Stimulated activated CD8-positive, alpha-beta memory T cell treated with anti-CD3 and anti-CD28 coated beads, Interleukin-15, amount 100 ng/mL, for 48 hours (primary cell): ENCODE results near the gene NRXN3.

Experiments used
- DNase-seq, 2 donors: peaks; one replicate each; pipeline ENCODE4 v3.0.0-alpha.2; 2020; ENCODE audit warnings: low read depth in 2 of 2

NRXN3 gene

DNA sequence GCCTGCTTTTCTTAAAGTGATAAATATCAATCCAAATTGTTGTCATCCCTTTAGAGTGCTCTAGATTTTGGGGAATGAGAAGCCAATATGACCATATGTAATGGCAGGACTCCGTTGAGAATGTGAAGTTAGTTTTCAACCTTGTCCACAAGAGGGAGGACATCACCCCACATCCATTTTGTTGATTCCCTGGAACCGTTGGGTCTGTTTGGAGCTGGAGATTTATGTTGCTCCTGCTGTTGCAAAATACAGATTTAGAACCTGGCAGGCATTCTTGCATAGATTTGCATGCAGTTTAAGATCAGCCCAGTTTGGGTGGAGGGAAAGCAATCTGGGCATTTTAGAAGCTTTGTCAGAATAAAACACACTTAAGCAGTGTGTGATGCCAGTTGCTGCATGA is 620.1 kb downstream of the NRXN3 start:
- DNase-seq = no peak

DNA sequence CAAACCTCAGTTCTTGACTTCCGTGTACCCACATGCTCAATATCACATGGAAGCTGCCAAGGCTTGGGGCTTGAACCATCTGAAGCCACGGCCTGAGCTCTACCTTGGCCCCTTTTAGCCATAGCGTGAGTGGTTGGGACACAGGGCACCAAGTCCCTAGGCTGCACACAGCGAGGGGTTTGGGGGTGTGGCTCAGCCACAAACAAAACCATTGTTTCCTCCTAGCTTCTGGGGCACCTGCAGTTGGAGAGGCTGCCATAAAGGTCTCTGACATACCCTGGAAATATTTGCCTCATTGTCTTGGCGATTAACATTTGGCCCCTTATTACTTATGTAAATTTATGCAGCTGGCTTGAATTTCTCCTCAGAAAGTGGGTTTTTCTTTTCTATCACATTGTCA is 628.6 kb downstream of the NRXN3 start:
- DNase-seq = no peak

DNA sequence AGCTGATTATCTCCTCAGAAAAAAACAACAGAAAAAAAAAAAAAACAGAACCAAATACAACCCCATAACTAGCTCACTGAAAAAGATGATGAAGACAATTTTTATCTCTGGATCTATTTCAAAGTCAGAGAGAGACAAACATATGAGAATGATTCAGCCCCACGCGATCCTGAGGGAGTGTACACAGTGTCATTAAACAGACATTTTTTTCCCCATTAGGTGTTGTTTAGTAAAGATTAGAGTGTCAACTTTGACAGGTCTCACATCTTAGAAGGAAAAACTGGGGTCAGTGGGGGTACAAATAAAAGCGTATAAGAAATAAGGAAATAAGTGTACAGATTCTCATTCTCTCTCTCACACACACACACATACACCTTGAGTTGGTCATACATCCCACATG is 635.4 kb downstream of the NRXN3 start:
- DNase-seq = no peak

DNA sequence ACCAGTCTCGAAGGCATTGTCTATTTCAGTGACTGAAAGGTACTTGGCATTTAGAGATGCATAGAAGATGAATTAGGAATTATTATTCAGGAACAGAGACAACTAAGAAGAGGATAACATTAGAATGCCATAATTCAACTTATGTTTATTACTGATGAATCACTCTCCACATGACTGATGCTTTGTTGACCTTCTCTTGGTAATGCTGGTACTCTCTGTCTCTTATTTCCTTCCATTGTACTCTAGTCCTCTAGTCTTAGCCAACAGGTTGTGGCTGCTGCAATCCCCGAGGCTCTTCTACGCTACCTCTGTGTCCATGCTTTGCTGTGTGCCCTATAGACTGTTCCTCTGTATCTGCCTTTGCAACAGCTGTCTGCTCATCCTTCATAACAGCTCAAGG is 652.9 kb downstream of the NRXN3 start:
- no peak for DNase-seq

DNA sequence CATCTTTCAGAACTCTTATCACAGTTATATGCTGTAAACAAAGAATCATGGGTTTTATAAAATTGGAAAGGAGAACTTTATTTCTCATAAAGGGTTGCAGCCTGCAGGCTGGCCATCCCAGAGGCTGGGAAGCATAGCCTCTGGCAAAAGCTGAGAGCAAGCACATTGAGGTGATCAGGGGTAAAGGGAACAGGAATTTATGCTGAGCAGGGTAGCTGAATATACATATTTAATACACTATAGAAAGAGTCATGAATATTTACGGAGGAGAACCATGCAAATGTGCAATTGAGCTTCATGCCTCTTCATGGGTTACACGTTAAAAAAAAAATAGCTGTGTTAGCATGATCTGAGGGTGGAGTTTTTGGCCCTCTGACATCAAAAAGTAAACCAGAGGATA is 653.3 kb downstream of the NRXN3 start:
- no peak for DNase-seq

DNA sequence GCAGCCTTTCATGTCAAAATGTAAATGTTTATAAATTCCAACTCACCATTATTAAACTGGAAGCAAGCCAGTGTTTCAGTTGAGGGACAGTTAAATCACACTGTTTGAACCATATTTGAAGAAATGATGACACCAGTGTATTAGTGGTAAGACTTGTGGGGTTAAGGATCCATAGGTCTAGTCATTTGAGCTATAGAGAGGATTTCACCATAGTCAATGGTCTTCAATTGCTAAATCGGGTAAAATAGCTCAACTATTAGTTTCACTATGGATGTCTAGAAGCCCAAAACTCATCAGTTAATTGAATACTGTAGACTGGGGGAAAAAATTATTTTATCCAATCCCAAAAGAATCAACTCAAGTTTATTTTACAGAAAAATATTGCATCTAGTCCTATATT is 659.1 kb downstream of the NRXN3 start:
- no peak for DNase-seq

DNA sequence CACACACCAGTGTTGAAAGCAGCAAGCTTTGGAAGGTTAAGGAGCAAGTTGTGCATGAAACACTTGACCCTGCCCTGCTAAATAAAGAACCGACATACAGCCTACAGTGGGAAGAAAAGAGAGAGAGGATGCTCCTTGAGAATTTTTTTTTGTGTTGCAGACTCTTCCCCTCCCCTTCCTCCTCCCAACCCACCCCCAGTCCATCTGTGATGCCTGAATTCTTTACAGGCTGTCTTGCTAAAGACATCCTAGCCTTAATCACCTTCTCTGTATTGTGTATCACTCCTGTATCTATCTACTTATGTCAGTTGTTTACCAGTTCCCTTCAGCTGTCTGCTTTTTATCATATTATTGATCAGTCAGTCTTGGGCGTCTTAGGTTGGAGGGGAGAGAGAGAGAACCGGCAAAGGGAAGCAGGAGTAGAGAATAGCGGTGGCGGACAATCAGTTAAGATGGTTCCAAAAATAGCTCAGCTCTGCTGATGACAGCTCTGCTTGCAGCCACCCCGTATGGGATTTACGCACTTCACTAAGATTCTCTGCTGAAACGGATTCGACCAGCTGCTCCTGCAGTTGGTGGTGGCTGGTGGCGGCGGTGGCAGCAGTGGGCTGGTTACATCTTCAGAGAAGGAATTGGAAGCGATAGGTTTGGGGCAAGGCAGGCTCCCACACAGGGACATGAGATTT is 664.7 kb downstream of the NRXN3 start:
- no peak for DNase-seq

DNA sequence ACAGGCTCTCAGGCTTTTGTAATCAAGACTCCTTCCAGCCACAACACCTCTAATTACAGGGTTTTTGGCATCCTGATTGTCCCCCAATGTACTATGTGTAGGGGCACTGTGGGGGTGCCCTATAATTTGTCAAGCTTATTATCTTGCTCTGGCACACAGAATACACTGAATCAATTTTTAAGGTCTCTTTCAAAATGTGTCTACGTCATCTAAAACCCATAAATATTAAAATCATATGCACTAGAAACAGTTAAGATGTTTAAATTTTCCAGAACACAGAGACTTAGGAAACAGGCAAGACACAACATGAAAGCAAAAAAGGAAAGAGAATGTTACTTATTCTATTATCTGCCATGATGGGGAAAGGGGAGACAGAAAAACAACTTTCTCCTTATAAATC is 665.7 kb downstream of the NRXN3 start:
- no peak for DNase-seq

DNA sequence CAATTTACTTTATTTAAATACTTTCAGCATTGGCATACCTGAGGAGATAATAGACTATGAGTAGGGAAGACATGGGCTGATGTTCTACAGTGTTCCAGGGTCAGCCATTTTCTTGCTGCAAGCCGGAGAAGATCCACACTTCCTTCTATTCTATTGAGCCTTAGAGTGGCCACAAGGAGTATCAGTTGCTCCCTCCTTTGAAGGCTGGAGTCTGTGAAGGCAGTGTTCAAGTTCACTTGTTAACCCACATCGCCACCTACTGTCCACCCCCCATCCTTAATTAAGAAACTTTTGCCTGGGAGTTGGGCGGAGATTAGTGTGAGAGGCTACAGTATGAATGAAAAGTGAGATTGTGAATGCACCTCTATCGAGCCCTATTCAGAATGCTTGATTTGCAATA is 666.6 kb downstream of the NRXN3 start:
- peak in 1 of 2 donors; percentile 0 for DNase-seq

DNA sequence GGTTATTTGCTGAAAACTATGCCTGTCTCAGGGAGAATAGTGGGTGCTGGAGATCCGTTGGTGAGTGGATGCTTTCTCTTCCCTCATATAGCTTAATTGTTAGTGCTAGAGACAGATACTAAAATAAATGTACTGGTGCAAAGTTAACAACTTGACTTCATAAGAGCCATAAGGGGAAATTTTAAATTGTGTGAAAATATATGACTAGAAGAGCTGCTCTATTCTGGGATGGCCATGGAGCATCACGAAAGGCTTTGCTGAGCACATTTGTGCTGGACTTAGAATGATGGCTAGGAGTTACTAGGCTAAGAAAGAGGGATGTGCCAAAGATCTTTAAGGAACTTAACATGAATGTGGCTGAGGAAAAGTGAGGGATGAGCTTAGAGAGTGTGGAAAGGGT is 668.8 kb downstream of the NRXN3 start:
- no peak for DNase-seq

DNA sequence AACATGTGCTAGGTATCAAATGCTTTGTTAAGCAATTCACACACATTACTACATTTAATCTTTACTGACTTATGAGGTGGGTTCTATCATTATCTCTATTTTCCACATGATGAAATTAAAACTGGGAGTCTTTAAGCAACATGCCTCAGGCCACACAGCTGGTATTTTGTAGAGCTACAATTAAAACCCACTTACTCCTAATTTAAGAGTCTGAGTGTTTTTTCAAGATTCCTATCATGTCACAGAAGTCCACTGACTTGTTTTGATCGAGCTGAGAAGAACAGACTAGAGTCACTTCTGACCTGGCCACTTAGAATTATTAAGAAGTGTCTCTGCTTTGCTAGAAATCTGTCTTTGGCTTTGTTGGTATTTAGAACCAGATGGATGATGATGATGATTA is 670.7 kb downstream of the NRXN3 start:
- DNase-seq = no peak

DNA sequence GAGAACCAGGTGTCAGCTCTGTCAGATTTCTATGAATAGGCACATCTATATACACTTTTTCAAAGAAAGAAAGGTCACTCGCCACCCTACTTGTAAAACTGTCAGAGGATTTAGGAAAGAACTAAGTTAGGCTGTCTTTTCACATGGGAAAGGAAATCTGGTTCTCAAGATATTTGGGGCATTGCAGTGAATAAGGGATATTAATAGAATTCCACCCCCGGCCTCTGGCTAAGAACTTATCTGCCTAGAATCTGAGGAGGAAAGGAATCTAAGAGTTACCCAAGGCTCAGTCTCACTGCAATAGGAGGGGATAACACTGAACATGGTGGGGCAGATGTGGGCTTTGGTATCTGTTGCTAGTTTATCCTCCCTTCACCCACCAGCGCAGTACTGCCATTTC is 677.6 kb downstream of the NRXN3 start:
- no peak for DNase-seq

DNA sequence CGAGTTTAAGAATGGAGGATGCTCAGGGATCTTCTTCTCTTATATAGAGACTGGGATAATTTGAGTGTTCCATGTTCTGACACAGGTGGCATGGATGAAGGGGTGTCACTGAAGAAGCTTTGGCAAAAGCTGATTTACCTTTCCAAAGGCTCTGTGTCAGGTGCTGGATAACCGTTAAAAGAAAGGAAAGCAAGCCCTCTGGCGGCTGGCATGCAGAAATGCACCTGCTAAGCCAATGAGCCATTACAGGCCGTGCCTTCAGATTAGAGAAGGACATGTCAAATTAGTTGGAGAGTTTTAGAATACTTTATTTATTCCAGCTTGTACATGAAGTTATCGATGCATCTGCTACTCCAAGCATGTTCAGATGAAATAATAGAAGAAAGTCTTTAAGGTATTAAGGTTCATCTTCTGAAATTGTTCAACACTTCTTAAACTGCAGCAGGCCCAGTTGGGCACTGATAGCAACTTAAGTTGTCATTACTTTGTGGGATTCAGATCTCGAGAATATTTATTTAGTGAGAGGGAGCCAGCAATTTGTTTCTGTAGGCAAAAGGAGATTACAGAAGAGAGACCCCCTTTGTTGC is 678.2 kb downstream of the NRXN3 start:
- no peak for DNase-seq

DNA sequence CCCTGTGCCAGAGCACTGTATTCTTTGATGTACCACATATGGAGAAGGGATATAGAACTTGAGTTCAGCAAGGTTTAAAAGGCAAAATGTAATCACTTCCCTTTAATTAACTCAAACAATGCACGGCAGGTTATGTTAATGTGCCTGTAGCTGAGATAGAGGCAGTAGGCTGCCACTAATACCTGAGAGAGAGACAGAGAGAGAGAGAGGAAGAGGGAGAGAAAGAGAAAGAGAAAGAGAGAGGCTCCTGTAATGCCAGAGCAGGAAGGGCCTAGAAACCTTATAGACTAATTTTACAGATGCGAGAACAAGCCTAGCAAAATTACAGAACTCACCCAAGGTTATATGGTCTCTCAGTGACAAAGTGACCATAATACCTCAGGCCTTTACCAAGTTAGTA is 679.8 kb downstream of the NRXN3 start:
- DNase-seq = no peak

DNA sequence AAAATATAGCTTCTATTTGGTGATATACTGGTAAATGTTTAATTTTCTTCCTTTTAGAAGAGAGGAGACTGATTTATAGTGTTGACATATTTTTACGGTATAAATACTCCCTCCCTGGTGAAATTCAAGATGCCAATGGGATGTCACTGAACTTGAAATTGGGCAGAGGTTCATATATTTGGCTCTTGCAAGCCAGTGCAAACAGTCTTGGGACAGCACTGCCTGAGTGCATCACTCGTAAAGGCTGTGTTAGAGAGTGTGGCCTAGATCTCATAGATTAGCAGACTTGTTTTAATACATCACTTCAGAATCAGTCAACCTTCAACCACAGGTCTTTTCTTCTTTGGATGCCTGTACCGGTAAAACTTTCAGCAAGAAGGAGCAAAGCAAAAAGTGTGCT is 681.0 kb downstream of the NRXN3 start:
- no peak for DNase-seq

DNA sequence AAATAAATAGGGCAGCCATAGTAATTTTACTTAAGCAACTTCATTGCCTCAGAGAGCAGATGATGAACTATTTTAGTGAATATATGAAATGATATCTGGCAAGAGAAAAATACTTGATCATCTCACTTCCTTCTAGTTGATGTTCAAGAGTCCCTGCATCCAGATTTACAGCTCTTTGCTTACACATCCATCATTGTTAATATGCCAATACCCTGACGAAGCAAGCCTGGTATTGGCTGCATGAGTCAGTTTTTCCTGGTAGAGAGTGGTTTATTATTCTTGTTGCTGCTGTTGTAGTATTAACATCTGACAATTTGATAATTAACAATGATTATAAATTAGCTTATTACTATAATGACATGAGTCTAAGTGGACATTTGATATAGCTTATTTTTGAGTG is 681.9 kb downstream of the NRXN3 start:
- DNase-seq = no peak

DNA sequence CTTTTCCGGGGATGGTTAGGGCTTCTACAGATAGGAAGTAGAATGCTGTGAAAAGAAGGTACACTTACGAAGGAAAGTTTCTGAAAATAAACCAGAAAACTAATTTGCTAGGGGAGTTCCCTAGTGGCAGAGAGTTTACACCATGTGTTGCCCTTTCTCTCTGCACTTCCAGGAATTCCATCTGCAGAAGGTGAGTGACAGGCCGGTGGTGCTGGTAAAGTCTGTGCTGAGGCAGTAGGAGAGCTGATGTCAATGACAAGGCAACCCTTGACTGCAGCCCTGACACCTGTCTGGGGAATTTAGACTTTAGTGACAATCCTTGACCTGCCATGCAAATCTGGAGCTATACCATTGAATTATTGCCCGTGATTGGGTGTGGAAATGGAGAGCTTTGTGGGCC is 687.8 kb downstream of the NRXN3 start:
- no peak for DNase-seq

DNA sequence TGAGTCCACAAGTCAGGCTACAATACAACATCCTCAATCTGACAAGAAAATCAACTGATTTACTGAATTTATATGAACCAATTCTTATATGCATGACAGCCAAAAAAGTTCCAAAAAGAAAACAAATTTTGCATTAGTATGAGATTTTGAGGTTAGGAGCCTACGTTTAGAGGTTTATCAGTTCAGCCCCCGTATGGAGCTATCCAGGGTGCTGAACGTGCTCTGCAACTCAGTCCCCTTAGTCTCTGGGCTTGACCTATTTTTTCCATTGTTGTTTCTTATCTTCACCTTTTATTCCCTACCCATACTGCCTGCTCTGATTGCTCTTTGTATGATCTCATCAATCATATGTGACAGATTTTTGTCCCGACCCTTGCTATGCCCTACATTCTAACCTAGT is 693.0 kb downstream of the NRXN3 start:
- no peak for DNase-seq

DNA sequence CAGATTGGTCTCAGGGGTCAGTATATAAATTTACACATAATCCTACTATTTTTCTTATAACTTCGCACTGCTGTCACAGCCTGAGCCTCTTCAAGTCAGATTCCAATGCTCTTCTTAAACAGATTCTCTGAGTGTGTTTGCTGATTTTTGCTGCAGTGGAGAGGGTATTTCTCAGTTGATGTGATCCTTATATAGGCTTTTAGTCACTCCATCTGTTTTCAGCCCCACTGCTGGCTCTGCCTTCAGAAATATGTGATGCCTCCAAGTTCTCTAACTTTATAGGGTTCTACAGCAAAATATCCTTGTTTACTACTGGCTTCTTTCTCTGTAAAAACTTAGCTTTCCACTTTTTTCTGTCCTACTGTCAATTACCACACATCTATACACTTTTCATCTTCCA is 702.7 kb downstream of the NRXN3 start:
- no peak for DNase-seq

DNA sequence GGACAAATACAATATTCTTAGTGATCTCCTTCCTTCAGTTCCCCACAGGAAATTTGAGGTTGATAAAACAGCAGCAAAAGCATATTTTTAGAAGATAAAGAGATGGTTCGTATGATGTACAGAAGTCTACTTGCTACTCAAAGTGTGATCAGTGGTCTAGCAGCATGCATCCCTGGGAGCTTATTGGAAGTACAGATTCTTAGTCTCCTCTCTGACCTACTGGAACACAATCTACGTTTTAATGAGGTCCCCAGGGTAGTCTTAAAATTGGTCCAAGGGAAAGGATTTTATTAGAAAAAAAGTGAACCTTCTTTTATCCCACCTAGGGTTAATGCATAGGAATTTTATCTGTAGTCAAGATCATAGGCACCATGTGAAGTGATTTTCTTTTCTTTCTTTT is 703.4 kb downstream of the NRXN3 start:
- no peak for DNase-seq

DNA sequence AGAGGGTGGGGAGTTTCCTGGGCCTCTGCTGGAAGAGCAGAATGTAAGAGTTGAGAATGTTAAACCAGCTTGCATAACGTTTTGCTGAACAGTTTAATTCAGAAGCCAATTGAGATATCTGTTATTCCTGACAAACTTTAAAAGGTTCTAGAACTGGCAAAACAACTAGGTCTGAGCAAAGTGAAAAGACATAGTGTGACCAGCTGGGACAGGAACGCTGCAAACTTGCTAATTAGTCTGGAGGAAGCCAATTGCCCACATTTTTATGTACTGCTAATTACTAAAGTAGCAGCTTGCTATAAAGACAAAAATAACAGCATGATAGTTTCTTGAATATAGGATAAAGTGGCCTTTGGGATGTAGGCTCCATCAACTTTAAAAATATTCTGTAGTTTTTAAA is 704.9 kb downstream of the NRXN3 start:
- DNase-seq = no peak

DNA sequence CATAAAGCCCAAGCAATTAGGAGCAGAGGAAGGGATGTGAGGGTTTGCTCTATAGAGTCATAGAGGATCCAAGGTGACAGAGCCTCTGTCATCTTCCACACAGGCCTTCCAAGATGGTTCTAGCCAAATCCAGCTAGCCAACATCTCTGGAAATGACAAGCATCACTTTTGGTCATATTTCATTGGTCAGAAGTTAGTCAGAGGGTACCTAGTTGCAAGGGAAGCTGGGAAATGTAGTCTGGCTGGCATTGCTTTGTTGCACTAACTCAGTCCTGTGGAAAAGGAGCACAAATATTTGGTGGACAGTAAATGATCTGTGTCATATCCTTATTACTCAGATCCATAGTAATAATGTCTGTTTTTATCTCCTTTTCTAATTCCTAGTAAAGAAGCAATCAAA is 715.7 kb downstream of the NRXN3 start:
- no peak for DNase-seq

DNA sequence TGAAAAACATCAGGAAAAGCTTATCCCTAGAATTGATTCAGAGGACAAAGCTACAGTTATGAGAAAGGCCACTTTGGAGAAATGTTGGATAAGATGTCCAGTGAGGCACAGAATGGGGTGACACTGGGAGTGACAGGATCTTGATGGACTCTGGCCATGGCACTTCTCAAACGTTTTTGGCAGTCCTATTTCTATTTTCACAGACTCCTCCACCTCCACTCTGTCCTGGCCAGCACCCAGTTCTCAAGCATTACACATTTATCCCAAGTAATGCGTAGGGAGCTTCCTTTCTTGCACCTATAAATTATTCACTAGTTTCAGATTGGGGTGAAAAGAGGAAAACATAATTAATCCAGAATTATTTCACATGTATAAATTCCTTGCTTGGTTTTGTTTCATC is 727.3 kb downstream of the NRXN3 start:
- no peak for DNase-seq

DNA sequence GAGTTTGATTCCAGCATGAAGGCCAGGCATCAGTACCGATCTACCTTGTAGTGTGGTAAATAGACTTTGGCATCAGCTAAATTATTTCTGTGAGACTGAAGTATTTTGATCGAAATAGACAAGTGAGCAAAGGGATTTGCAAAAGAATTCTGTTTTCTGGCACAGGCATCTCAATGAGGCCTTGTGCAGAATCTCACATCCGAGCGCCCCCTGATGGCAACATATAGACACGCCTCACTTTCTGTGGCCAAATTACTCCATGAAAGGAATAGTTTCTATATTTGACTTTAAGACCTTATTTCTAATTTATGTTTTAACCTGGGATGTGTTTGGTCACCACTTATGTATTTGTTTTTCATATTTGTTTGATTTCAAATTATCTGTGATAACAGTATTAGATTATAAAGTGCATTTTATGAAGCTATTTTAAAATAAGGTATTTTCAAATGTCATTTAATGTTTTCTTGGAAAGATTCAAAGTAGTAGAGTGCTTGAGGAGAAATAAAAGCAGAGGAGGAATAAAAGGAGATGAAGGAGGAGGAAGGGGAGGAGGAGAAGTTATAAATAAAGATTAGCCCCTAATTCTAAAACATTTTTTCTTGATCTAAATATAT is 731.9 kb downstream of the NRXN3 start:
- no peak for DNase-seq
